8988T (cell line): ENCODE results near the gene PTH1R.

ENCODE experiments used
- DNase-seq: peaks from one replicate; pipeline ENCODE4 v3.0.0; 2011

The PTH1R gene

DNA sequence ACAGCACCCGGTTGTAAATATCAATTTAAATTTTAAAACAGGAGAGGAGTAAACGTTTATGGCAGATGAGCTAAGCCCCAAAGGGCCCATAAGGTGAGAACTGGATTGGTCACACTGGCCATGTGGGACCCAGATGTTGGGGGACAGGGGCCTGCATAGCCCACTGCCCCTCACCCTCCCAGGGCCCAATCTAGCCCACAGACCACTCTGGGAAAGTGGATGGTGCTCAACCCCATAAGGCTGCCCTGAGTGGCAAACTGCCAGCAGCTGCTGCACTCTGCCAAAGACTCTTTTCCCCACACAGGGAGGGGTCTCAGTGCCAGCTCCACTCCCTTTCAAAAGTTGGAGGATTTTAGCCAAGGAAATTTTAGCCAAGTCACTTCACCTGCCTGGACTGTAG lies 56.6 kb downstream of the PTH1R start:
- no peak for DNase-seq

- no peak for DNase-seq
Observed at GRCh38 chr3:46934498-46935167, 57.1 kb downstream of the PTH1R start.

DNA sequence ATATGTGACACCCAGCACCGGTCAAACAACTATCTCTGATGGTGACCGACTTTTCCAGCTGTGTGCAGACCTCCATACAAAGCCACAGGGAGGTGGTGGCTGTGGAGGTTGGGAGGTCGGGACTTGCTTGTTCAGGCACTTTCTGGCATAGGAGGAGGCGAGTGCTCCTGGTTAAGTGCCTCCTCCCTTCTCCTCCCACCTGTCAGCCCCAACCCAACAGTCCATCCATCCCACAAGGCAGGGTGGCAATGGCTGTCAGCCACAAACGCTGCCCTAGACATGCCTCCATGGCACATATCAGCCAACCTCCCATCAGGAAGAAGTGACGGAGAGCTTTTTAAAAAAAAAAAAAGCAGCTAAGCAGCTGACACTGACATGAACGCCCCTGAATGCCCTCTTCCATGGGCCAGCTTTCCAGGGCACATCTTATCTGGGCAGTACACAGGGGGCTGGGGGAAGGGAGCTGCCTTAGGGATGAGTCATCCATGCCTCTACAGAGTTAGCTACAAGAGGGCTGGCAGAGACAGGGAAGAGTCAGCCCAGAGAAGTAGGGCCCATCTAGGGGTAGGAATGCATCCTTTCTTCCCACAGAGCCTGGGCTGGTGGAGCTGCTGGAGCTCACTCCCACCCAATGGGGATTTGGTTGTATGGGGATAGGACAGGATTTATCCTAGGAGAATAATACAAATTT lies 57.8 kb downstream of the PTH1R start:
- DNase-seq, result peak; percentile 90

DNA sequence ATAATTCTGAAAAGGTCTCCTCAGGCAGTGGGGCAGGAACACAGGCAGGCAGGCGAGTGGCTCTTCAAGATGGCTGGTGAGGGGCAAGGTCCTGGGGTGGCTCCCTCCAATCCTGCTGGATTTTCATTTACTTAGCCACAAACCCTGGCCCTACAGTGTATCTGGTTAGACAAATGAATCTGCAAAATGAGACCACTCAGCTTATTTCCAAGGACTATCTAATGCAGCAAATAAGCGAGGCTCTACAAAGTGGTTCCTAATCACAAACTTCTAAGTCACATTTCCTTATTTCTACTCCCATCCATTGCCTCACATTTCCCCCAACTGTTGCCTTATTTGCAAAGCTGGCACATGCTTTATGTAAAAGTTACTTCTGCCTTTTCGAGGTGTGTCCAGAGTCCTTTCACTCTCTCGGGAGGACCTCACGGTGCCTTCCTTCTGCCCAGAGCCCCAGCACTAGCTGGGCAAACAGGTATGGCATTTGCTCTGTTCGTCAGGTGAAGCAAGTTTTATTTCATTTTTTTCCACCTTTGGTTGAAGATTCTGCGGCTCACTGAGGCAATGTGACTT lies 58.6 kb downstream of the PTH1R start:
- DNase-seq, result no peak

DNA sequence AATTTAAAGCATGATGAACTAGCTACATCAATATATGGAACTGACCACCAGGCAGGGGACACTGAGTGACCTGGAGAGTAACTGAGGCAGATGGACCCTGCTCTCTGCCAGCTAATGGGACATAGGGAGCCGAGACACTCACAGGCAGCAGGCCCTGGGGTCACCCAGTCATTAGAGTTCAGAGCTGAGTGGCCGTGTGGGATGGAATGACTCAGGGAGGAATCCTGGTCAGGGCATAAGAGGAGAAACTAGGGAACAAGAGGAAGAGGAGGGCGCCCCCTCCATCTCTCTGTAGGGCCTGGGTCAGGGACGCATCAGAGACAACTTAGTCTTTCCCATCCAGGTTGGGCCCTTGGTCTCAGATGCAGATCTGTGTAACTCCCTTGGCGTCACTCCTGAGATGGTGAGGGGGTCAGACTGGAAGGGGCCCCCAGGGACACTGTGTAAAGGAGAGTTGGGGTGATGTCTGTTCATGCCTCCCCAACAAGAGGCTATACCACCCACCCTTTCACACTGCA lies 59.3 kb downstream of the PTH1R start:
- no peak for DNase-seq

GRCh38 chr3:46938118-46938517 lies 60.6 kb downstream of the PTH1R start:
- no peak for DNase-seq

- no peak for DNase-seq
Observed at GRCh38 chr3:46939578-46940445, 62.3 kb downstream of the PTH1R start.

DNA sequence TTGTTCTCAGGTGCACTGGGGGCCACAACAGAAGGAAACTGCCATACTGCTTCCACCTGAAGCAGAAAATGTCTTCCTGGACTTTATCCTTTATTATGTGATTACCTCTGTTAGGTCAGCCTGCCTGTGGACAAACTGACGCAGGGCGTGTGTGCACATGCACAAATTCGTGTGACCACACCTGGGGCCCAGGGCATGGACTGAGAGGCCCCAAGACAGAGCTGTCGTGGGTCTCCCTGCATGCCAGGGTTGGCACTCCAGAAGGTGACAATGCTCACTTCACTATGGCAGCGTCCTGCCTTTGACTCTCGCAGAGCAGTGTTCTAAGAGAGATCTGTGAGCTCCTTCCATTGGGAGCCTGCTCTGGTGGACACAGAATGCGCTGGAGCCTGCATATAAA lies 64.6 kb downstream of the PTH1R start:
- DNase-seq, result no peak

GRCh38 chr3:46942481-46943236 lies 65.1 kb downstream of the PTH1R start:
- no peak for DNase-seq

- no peak for DNase-seq
Observed at GRCh38 chr3:46943237-46944187, 66.0 kb downstream of the PTH1R start.

DNA sequence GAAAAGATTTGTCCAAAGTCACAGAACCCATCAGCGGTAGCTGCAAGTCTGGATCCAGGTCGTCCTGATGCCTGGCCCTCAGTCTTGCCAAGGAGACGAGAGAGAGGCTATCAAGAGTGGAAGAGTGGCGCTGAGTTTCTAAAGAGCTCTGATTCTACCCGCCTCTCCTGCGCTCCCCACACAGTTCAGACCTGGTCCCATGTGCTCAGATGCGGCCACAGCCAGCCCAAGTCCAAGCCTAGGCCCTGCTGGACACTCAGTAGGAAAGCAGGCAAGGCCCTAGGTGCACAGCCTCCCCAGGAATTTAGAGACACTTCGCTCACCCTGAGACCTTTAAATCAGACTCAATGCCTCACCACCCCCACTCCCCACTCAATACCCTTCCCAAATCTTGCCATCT lies 66.7 kb downstream of the PTH1R start:
- no peak for DNase-seq

GRCh38 chr3:46946416-46946815 lies 68.9 kb downstream of the PTH1R start:
- DNase-seq, result no peak

DNA sequence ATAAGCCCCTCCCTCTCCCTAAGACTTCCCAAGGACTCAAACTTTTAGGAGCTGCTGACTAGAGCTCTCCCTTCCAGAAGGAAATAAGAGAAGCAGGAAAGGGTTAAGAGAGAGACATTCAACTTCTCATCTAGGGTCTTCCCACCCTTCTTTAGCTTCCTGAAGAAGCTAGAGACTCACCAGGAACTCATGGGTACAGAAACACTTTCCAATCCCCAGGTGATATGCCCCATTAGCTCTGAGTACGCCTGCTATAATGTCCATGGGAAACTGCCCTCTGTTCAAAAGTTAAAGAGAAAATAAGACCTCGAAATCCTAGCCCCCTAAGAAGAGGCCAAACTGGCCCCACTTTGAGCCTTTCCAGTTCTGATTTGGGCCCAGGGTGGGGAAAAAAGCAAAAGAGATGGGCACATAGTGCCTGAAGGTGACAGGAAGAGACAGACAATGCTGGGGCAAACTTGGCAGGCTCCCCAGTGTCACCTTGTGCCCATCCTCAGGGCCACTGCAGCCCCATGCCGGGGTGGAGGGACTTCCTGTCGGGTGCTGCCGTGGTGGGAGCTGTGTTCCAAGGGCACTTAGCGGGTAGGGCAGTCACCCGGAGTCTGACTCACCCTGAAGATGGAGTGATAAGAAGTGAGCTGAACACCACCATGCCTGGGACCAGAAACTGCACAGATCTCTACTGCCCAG lies 69.5 kb downstream of the PTH1R start:
- peak; percentile 56 for DNase-seq

- no peak for DNase-seq
Observed at GRCh38 chr3:46947546-46947901, 70.0 kb downstream of the PTH1R start.

- DNase-seq, result no peak
Observed at GRCh38 chr3:46947981-46948791, 70.7 kb downstream of the PTH1R start.

- DNase-seq, result no peak
Observed at GRCh38 chr3:46948830-46949671, 71.5 kb downstream of the PTH1R start.

DNA sequence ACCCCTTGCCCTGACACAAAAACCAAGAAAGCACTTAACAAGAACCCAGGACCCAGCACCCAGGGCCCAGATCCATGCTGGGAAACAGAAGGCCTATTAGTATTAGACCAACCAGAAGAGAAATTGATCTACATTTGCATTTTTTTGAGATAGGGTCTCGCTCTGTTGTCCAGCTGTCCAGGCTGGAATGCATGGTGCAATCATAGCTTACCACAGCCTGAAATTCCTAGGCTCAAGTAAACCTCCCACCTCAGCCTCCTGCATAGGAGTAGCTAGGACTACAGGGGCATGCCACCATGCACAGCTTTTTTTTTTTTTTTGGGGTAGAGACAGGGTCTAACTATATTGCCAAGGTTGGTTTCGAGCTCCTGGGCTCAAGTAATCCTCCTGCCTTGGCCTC lies 72.7 kb downstream of the PTH1R start:
- no peak for DNase-seq

GRCh38 chr3:46950650-46951241 lies 73.2 kb downstream of the PTH1R start:
- DNase-seq, result no peak
